Fibroblast of skin of right biceps (primary cell): ENCODE measurements around the gene MICU1.
A peak's percentile ranks its signal among the peaks of the same experiment; 100 is the strongest.
"Not testable (repeated sequence)": the region's sequence is repeated elsewhere in the genome, so short reads cannot be mapped to it uniquely, and the experiment has no call there.

Source experiments
- DNase-seq: peaks from one replicate; pipeline ENCODE4 v3.0.0-alpha.2; 2013

Gene MICU1

GRCh38 chr10:72502581-72502980 is 123.3 kb downstream of the MICU1 start:
- DNase-seq = peak; percentile 14

GRCh38 chr10:72499701-72500100 is 126.2 kb downstream of the MICU1 start:
- no peak for DNase-seq

DNA sequence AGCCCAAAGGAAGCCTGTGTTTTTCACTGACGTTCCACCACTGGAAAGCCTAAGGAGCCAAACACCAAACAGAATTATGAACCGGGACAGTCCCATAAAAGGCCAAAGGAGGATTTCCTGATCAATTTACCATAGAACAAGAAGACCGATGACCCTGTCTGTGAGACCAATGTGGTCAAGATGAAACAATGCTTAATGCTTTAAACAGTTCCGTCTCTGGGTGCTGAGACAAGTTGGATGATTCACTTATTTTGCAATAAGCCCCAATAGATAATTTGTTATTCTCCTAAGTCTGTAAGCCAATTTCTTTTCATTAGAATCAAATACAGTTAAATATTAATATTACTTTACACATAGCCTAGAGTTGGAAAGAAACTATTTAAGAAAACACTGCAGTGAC is 134.9 kb downstream of the MICU1 start:
- DNase-seq = no peak

DNA sequence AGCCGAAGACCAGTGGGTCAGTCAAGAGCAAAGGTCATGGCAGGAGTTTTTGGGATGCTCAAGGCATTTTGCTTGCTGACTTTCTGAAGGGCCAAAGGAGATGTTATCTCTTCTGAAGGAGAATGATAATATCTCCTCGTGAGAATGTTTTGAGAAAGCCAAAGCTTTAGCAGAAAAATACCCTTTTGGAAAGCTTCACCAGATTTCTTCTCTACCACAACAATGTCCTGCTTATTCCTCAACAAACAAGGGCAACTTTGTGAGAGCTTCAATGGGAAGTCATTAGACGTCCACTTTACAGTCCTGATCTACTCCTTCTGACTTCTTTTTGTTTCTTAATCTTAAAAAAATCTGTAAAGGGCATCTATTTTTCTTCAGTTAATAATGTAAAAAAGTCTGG is 138.4 kb downstream of the MICU1 start:
- no peak for DNase-seq

DNA sequence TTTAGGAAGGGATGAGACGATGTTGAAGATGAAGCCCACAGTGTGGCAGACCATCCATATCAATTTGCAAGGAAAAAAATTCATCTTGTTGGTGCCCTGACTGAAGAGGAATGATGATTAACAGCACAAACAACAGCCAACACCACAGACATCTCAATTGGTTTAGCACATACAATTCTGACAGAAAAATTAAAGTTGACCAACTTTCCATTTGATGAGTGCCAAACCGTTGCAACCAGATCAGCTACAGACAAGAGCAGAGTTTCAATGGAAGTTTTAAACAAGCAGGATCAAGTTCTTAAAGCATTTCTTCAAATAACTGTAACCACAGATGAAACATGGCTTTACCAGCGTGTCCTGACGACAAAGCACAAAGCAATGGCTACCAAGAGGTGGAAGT is 138.8 kb downstream of the MICU1 start:
- DNase-seq = no peak

DNA sequence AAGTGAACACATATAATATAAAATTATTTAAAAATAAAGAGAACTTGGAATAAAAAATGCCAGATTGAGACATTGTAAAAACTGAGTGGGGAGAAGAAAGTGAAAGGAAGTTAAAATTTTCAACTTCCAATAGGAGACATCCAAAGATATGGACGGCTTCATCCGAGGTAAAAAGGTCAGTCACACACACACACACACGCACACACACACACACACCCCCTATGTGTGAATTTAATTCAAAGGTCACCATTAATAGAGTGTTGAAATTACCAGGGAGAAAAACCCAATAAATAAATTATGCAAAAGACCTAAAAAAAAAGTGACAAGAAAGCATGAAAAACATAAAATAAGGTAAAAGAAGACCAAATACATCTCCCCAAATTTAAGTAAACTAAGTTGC is 140.2 kb downstream of the MICU1 start:
- DNase-seq = no peak

DNA sequence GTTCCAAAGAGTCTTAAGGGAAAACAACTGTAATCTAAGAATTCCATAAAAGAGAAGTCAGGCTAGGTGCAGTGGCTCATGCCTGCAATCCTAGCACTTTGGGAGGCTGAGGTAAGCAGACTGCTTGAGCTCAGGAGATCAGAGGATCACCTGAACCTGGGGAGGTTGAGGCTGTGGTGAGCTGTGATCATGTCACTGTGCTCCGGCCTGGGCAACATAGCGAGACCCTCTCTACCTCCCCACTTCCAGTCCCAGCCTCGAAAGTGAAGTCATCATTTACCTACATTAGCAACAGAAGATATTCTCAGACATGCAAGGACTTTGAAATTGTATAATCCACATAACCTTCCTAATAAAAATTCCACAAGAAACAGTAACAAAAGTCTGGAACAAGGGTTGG is 141.4 kb downstream of the MICU1 start:
- no peak for DNase-seq

DNA sequence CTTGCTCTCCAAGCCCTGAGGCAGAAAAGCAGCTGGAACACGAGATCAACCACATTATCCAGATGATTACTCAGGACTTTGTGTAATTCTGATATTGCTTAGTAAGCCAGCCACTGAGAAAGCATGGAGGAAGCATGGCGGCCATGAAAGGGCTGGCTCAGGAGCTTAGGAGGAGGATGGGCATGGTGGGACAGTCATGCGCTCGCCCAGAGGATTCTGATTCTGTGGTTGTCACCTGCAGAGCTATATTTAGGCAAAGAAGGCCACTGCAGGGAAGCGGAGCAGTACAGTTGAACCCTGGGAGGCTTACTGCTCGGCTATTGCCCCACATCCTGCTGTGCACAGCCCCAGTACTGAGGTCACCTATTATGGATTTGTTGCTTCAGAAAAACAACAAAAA is 142.4 kb downstream of the MICU1 start:
- DNase-seq = no peak

DNA sequence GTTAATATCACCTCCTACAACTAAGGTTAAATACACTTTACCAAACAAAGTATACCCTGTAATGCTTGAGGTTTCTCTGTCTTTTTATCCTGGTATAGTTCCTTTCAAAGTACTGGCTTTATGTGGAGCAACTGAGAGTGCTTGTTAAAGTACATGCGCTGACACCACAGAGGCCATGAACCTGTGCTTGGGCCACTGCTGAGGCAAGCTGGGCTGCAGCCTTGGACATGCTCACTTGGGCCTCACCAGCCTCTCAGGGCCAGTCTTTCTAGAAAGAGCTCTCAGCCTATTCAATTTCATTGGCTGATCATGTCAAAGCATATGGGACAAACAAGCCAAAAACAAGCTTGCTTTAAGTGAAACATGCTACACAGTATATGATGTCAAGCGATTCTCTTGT is 145.0 kb downstream of the MICU1 start:
- no peak for DNase-seq

- no peak for DNase-seq
These were observed 148.4 kb downstream of the MICU1 start for GRCh38 chr10:72477463-72477862.

GRCh38 chr10:72472306-72472705 is 153.6 kb downstream of the MICU1 start:
- no peak for DNase-seq

GRCh38 chr10:72470666-72471065 is 155.2 kb downstream of the MICU1 start:
- DNase-seq = no peak

GRCh38 chr10:72467064-72467463 is 158.8 kb downstream of the MICU1 start:
- DNase-seq = not testable (repeated sequence)

- DNase-seq = no peak
These were observed 159.9 kb downstream of the MICU1 start for GRCh38 chr10:72466018-72466417.

DNA sequence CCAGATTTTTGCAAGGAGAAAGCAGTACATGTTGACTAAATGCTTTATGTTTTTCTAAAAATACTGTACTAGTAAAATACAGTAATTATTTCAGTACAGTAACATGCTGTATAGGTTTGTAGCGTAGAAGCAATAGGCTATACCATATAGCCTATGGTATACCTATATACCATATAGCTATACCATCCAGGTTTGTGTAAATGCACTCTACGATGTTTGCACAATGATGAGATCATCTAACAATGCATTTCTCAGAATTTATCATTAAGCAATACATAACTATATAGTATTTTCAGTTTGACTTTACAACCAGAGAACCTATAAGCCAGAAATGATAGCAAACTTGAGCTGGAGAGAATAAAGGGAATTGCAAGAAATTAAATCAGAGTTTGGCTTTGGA is 161.4 kb downstream of the MICU1 start:
- no peak for DNase-seq

DNA sequence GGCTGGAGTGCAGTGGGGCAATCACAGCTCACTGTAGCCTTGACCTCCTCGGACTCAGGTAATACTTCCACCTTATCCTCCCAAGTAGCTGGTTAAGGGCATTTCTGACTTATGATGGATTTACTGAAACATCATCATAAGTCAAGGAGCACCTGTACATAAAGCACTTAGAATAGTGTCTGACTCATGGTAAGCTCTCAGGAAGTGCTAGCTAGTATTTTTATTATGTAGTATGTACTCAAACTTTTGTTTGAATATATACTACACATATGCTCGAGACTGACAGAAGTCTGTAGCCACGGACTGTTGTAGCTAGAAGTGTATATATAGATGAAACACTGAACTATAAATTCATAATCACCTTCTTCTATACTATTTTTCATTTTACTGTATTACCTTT is 163.6 kb downstream of the MICU1 start:
- no peak for DNase-seq

GRCh38 chr10:72461085-72461484 is 164.8 kb downstream of the MICU1 start:
- no peak for DNase-seq

DNA sequence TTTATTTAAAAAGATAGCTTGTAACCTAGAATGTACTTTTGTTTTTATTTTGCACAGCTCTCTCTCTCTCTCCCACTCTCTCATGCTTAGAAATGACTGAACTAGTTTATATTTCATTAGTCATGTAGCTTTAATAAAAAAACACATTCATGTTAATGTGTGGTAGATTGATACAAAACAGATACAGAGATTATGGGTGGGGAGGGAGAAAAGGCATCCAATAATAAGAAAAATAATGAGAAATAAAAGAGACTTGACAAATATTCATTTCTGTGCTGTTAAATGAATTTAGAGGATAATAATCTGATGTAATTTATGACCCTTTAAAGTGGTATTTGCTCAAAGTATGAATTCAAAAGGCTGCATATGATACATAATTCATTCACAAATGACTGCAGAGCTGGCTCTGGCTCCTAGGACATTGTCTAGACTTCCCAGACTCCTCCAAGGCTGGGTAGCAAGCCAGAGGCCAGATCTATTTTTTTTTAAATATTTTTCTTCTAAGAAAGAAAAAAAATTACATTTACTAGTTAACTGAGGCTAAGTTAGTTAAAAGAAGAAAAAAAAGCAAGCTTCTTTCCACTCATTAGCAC is 165.5 kb downstream of the MICU1 start:
- no peak for DNase-seq

GRCh38 chr10:72459301-72459700 is 166.6 kb downstream of the MICU1 start:
- DNase-seq = no peak

DNA sequence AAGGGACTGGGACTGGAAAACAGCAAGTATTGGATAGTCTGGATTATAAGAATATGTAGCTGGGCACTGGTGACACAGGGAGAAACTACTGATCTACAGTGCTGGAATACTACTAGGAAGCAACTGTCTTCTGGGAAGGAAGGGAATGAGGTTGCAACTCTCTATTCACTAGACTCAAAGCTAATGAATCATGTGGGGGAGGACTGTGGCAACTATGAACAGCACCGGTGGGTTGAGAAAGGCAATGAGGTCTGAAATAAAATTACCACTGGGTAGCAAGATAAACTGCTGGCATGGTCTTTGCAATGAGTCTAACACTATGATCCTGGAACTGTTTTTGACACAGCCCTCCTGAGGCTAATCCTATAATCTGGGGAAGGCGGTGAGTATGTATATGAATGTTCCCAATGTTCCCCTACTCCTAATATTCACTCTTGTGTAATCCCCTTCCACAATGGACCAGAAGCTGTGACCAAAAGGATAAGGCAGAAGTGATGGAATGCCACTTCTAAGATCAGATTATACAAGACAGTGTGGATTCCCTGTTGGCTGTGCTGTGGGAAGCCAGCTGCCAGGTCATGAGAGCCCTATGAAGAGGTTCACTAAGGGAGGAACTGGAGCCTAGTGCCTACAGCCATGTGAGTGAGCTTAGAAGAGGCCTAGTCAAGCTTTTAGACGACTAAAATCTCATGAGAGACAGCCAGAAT is 169.8 kb downstream of the MICU1 start:
- no peak for DNase-seq

GRCh38 chr10:72449941-72450441 is 175.9 kb downstream of the MICU1 start:
- no peak for DNase-seq

- DNase-seq = no peak
These were observed 180.0 kb downstream of the MICU1 start for GRCh38 chr10:72445851-72446250.

GRCh38 chr10:72442969-72443368 is 182.9 kb downstream of the MICU1 start:
- not testable (repeated sequence) for DNase-seq

GRCh38 chr10:72435570-72435969 is 190.3 kb downstream of the MICU1 start:
- DNase-seq = no peak

DNA sequence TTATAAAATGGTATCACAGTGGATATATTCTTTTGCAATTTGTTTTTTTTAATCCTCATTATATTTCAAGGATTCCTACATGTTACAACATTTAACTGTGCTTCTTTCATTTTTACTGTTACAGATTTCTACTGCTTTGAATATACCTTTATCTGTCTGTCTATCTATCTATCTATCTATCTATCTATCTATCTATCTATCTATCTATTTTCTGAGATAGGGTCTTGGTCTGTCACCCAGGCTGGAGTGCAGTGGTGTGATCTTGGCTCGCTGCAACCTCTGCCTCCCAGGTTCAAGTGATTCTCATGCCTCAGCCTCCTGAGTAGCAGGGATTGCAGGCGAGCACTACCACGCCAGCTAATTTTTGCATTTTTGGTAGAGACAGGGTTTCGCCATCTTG is 194.9 kb downstream of the MICU1 start:
- DNase-seq = not testable (repeated sequence)
